Coronary artery (tissue), 2 donors: Measurements from ENCODE around the gene FMN1.

Experiments used
- DNase-seq: peaks from one replicate; pipeline ENCODE4 v3.0.0-alpha.2; 2017; ENCODE audit warnings: low spot score
- H3K27ac ChIP-seq, 2 donors: fragments of 200-600 bp; sonication (generic); one replicate each; pipeline ENCODE4 v1.5.1; 2016 to 2019
- H3K4me3 ChIP-seq: fragments of 200-600 bp; sonication (generic); 2 replicates; pipeline ENCODE4 v1.5.1; 2016; ENCODE audit warnings: mild to moderate bottlenecking, moderate library complexity
- TF ChIP-seq, protein P1 (sequence below): fragments of 200-600 bp; sonication (generic); IDR thresholded peaks from one replicate; pipeline ENCODE4 v1.5.1; 2019; ENCODE audit warnings: antibody characterized with exemption

Gene FMN1

DNA sequence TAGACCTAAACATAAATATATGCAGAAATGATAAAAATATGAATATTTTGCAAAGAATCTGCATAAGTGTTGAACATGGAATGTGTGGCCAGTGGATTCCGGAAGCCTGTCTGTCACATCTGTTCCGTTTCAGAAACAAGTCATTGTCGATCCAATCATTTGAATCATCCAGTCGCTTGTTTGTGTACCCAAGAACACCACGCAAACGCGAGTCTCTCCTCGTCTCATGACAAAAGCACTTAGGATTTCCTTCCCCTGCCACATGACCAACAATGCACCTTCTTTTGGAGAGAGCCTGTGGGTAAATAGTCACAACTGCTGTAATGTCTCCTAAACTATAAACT, 80.2 kb downstream of the FMN1 start:
- no peak overlapping the region for H3K27ac ChIP-seq
- TF ChIP-seq, protein P1, sequence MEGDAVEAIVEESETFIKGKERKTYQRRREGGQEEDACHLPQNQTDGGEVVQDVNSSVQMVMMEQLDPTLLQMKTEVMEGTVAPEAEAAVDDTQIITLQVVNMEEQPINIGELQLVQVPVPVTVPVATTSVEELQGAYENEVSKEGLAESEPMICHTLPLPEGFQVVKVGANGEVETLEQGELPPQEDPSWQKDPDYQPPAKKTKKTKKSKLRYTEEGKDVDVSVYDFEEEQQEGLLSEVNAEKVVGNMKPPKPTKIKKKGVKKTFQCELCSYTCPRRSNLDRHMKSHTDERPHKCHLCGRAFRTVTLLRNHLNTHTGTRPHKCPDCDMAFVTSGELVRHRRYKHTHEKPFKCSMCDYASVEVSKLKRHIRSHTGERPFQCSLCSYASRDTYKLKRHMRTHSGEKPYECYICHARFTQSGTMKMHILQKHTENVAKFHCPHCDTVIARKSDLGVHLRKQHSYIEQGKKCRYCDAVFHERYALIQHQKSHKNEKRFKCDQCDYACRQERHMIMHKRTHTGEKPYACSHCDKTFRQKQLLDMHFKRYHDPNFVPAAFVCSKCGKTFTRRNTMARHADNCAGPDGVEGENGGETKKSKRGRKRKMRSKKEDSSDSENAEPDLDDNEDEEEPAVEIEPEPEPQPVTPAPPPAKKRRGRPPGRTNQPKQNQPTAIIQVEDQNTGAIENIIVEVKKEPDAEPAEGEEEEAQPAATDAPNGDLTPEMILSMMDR, result no peak
- DNase-seq, result no peak
- H3K4me3 ChIP-seq, result no peak overlapping the region

DNA sequence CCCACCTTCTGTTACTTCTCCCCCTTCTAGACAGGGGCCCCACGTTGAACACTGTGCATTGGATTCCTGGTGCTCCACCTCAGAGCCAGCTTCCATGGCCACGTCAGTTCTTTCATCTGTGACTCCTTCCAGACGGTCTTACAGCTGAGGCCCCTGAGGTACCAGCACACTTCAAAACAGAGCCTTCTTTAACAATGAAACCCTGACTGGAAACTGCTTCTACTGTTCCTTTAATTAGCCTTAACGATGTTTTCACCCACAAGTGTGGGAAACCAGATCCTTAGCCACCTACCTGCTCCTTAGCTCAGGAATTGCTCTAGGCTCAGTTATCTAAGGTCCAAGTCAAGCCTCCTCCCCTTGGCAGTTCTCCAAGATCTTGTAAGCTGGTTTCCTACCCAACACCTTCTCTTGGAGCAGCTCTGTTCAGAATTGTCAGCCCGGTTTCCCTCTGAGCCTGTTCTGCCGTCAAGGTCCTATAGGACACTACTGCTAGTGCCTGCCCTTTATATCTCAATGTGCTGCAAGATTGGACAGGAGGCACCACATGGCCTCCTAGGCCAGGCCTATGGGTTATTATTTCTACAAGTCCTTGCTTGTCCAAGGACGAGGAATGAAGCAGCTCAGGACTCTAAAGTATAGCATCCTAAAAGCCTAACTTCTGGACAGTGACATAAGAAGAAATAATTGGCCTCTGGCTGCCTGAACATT, 80.7 kb downstream of the FMN1 start:
- DNase-seq, result no peak
- Histone ChIP-seq H3K27ac (no peak overlapping the region), H3K4me3 (no peak overlapping the region)
- TF ChIP-seq, protein P1, result no peak

DNA sequence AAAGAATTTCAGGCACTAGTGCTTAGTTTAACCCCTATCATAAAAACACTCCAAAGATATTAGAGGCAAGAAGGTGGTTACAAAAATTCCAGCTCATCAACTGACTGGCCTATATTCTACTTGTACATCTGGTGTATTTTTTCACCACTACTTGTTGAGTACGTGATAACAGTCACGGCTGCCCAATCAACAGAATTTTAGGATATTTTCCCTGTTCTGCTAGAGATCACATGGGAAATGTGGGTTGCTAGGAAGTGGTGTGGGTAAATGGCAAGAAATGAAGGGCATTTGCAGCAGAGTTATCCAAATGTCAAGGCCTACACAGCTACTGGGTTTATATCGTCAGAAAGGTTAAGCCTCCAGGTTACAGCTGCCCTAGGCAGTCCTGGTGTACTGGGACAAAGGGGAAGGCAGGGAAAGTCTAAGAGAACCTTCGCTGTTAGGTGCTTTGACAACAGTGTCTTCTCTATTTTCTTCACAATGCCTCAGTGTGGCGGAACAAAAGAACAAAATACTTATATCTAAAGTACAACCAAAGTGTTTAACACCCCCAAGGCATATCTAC, 81.9 kb downstream of the FMN1 start:
- DNase-seq, result no peak
- Histone ChIP-seq H3K4me3 (no peak overlapping the region), H3K27ac (no peak overlapping the region)
- TF ChIP-seq, protein P1, result no peak

DNA sequence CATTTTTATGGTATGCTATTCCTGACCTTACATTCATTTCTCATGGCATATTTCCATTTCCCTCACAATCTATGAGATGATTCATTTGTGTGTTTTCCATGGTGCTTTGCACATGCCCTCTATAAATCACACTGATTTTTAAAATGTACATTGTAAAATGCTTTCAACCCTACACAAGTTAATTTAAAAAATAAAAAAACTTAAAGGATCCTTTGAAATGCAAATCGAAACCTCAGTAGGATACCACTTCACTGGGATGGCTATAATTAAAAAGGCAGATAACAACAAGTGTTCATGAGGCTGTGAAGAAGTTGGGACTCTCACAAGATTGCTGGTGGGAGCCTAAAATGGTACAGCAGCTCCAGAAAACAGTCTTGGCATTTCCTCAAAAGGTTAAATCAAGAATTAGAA, 83.5 kb downstream of the FMN1 start:
- no peak overlapping the region for H3K4me3 ChIP-seq
- TF ChIP-seq, protein P1, result no peak
- no peak overlapping the region for H3K27ac ChIP-seq
- DNase-seq, result no peak

DNA sequence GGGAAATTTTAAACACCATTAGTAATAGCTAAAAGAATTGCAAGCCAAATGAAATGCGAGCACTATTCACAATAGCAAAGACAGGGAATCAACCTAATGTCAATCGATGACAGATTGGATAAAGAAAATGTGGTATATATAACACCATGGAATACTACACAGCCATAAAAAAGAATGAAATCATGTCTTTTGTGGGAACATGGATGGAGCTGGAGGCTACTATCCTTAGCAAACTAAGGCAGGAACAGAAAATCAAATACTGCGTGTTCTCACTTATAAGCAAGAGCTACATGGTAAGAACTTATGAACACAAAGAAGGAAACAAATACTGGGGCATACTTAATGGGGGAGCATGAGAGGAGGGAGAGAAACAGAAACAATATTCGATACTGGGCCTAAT, 85.2 kb downstream of the FMN1 start:
- TF ChIP-seq, protein P1, result no peak
- no peak for DNase-seq
- no peak overlapping the region for H3K4me3 ChIP-seq
- no peak overlapping the region for H3K27ac ChIP-seq

DNA sequence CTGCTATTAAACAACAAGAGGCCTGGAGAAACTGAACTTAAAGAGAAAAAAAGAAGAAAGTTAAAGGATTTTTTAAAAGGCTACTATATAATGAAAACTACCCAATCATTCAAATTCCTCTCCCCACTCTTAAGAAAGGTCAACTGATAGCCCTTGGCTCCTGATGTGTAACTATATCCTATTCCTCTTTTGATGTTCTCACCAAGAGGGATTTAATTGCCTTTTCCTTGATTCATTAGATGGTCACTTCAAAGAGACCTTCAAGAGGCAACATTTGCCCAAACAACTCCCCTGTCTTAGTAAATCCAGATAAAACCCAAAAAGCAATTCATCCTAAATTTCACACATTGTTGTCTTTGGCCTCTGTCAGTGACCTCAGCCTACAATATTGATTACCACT, 86.0 kb downstream of the FMN1 start:
- DNase-seq, result no peak
- no peak overlapping the region for H3K4me3 ChIP-seq
- TF ChIP-seq, protein P1, result no peak
- H3K27ac ChIP-seq, result no peak overlapping the region

DNA sequence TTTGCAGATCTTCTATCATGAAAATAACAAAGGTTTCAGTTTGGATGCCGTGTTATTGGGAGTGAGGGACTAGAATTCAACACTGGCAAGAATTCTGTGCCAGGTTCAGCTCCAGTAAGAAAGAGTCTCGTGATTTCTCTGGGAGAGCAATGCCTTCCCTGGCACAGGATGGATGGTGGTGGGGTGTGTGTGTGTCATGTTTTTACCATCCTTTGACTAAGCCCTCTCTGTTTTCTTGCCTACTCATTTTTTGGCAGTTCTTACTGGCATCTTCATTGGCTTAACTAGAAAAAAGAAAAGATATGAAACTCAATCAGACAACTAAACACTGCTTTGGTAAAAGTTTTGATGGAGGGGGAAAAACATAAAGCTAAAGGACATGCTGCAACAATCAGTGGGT, 86.6 kb downstream of the FMN1 start:
- TF ChIP-seq, protein P1, result no peak
- Histone ChIP-seq H3K4me3 (no peak overlapping the region), H3K27ac (no peak overlapping the region)
- no peak for DNase-seq
